HCT116 (cell line): Measurements from ENCODE around the gene TEX12. TPM values are rescaled to one million over a fixed set of nuclear protein-coding genes. Genes with fewer than 3 reads are reported as not detected.

Experiments
- ATAC-seq: fragments of 200-7000 bp; cut with Tn5 transposase; 2 replicates; pipeline ENCODE4 v1.9.1; 2020; ENCODE audit warnings: mild to moderate bottlenecking, moderate library complexity
- BruUV-seq: library from RNA; stranded (reverse); fragments of 400-500 nt; replicated peaks from 2 replicates; lab custom pipeline; 2021; lab: Mats Ljungman, UMichigan
- CTCF ChIA-PET: fragments of 300-600 bp; sonication (Branson Sonifier 250); formaldehyde crosslinking; loops from one replicate; lab custom pipeline; 2021; ENCODE audit warnings: antibody characterized with exemption; lab: Charles Lee
- POLR2A ChIA-PET: fragments of 300-600, 350-600 bp; sonication (Branson Sonifier 250); formaldehyde crosslinking; loops from one replicate; lab custom pipeline; 2021; ENCODE audit warnings: antibody characterized with exemption; lab: Charles Lee
- RAD21 ChIA-PET, 2 experiments: fragments of 300-600 bp; sonication (Branson Sonifier 250); formaldehyde crosslinking; loops; one replicate each; lab custom pipeline; 2023; ENCODE audit warnings: low total read pairs in 2 of 2; ENCODE audit not compliant: uncharacterized antibody in 2 of 2, unreplicated experiment in 2 of 2, low non-redundant PET in 1 of 2; lab: Charles Lee
- DNase-seq: peaks from one replicate; pipeline ENCODE4 v3.0.0-alpha.2; 2010; ENCODE audit warnings: low read depth, low spot score
- H2AFZ ChIP-seq: fragments of 200-600 bp; shearing (Covaris generic), sonication (generic); 2 replicates; pipeline ENCODE4 v1.6.1; 2017; ENCODE audit warnings: low read depth, mixed run types, mixed read lengths, antibody characterized with exemption, low read length; ENCODE audit not compliant: poor library complexity, severe bottlenecking
- H3K27ac ChIP-seq: 2 replicates; pipeline ENCODE4 v1.5.1; 2012; ENCODE audit warnings: low read depth, low read length
- H3K27me3 ChIP-seq: fragments of 200-600 bp; sonication (generic); 2 replicates; pipeline ENCODE4 v1.6.1; 2016; ENCODE audit warnings: mixed run types, low read length, mixed read lengths; ENCODE audit not compliant: insufficient read depth
- H3K36me3 ChIP-seq, 2 experiments: fragments of 200-500 bp in 1 of 2; fragments of 200-600 bp in 1 of 2; sonication (Bioruptor generic) in 1 of 2; sonication (generic) in 1 of 2; 2 replicates each; pipeline versions ENCODE4 v1.5.1 to v1.6.1; 2014 to 2016; ENCODE audit warnings: low read length in 2 of 2, inconsistent platforms in 1 of 2, mixed read lengths in 1 of 2, mixed run types in 1 of 2; ENCODE audit not compliant: insufficient read depth in 2 of 2, control insufficient read depth in 1 of 2
- H3K4me1 ChIP-seq, 2 experiments: fragments of 200-600 bp in 1 of 2; sonication (generic) in 1 of 2; 2 replicates each; pipeline versions ENCODE4 v1.5.1 to v1.6.1; 2012 to 2017; ENCODE audit warnings: low read length in 2 of 2, inconsistent platforms in 1 of 2, mild to moderate bottlenecking in 1 of 2, mixed read lengths in 1 of 2, mixed run types in 1 of 2, moderate library complexity in 1 of 2; ENCODE audit not compliant: insufficient read depth in 2 of 2, control insufficient read depth in 1 of 2
- H3K4me2 ChIP-seq: fragments of 200-600 bp; sonication (generic); 2 replicates; pipeline ENCODE4 v1.6.1; 2017; ENCODE audit warnings: mixed run types, low read length, mixed read lengths
- H3K4me3 ChIP-seq, 2 experiments: fragments of 200-600 bp in 1 of 2; sonication (generic) in 1 of 2; replicated peaks in 1 of 2; 2 replicates each; pipeline ENCODE4 v1.5.1; 2011 to 2016; ENCODE audit warnings: low read length in 2 of 2, control low read depth in 1 of 2, low read depth in 1 of 2, mild to moderate bottlenecking in 1 of 2, mixed read lengths in 1 of 2, mixed run types in 1 of 2
- H3K79me2 ChIP-seq: fragments of 200-600 bp; sonication (generic); 2 replicates; pipeline ENCODE4 v1.6.1; 2017; ENCODE audit warnings: mild to moderate bottlenecking, mixed run types, low read length, moderate library complexity, mixed read lengths; ENCODE audit not compliant: insufficient read depth
- H3K9ac ChIP-seq: fragments of 200-600 bp; sonication (generic); 2 replicates; pipeline ENCODE4 v1.6.1; 2016; ENCODE audit warnings: low read length, mixed read lengths
- H3K9me2 ChIP-seq: fragments of 200-600 bp; sonication (generic), shearing (Covaris generic); 2 replicates; pipeline ENCODE4 v1.6.1; 2017; ENCODE audit warnings: mixed run types, mild to moderate bottlenecking, moderate library complexity; ENCODE audit not compliant: insufficient read depth
- H3K9me3 ChIP-seq, 2 experiments: fragments of 200-500 bp in 1 of 2; fragments of 200-600 bp in 1 of 2; sonication (Bioruptor generic) in 1 of 2; sonication (generic) in 1 of 2; 2 replicates each; pipeline ENCODE4 v1.6.1; 2014 to 2017; ENCODE audit warnings: low read length in 2 of 2, mixed read lengths in 2 of 2, inconsistent platforms in 1 of 2, low read depth in 1 of 2, mild to moderate bottlenecking in 1 of 2, mixed run types in 1 of 2, moderate library complexity in 1 of 2; ENCODE audit not compliant: control insufficient read depth in 1 of 2, insufficient read depth in 1 of 2
- H4K20me1 ChIP-seq: fragments of 200-600 bp; sonication (generic), shearing (Covaris generic); 2 replicates; pipeline ENCODE4 v1.6.1; 2017; ENCODE audit warnings: mixed run types, mild to moderate bottlenecking, moderate library complexity; ENCODE audit not compliant: insufficient read depth
- CEBPB ChIP-seq: IDR thresholded peaks from 2 replicates; pipeline ENCODE4 v1.6.1; 2012; ENCODE audit warnings: low read depth
- CTCF ChIP-seq, 3 experiments: fragments of 200-600 bp in 1 of 3; sonication (generic) in 1 of 3; IDR thresholded peaks in 2 of 3; conservative IDR thresholded peaks in 1 of 3; 2 replicates each; pipeline ENCODE4 v1.5.1; 2012 to 2017; ENCODE audit warnings: low read depth in 2 of 3, low read length in 2 of 3, antibody characterized with exemption in 1 of 3, borderline replicate concordance in 1 of 3, control low read depth in 1 of 3, mild to moderate bottlenecking in 1 of 3, mixed read lengths in 1 of 3, mixed run types in 1 of 3, moderate library complexity in 1 of 3; ENCODE audit not compliant: insufficient read depth in 1 of 3
- EZH2 ChIP-seq: fragments of 200-600 bp; sonication (generic); IDR thresholded peaks from 2 replicates; pipeline ENCODE4 v1.6.1; 2017; ENCODE audit warnings: antibody characterized with exemption, mixed run types
- JUND ChIP-seq: IDR thresholded peaks from 2 replicates; pipeline ENCODE4 v1.6.1; 2012
- POLR2A ChIP-seq: IDR thresholded peaks from 2 replicates; pipeline ENCODE4 v1.7.0; 2011; ENCODE audit warnings: borderline replicate concordance; ENCODE audit not compliant: insufficient read depth, insufficient read length; ENCODE audit errors: extremely low read depth
- POLR2AphosphoS5 ChIP-seq: IDR thresholded peaks from 2 replicates; pipeline ENCODE4 v1.6.1; 2011; ENCODE audit warnings: mild to moderate bottlenecking, low read depth, low read length, moderate library complexity
- RAD21 ChIP-seq: IDR thresholded peaks from 2 replicates; pipeline ENCODE4 v1.6.1; 2012; ENCODE audit warnings: low read depth, mild to moderate bottlenecking
- SIN3A ChIP-seq: IDR thresholded peaks from 2 replicates; pipeline ENCODE4 v1.6.1; 2012; ENCODE audit warnings: low read depth
- SRF ChIP-seq: IDR thresholded peaks from 2 replicates; pipeline ENCODE4 v1.6.1; 2012; ENCODE audit warnings: low read depth
- TCF7L2 ChIP-seq: IDR thresholded peaks from 2 replicates; pipeline ENCODE4 v1.7.0; 2011; ENCODE audit warnings: borderline replicate concordance, inconsistent platforms; ENCODE audit not compliant: insufficient read depth, insufficient read length; ENCODE audit errors: extremely low read depth
- YY1 ChIP-seq: IDR thresholded peaks from 2 replicates; pipeline ENCODE4 v1.6.1; 2011; ENCODE audit warnings: low read length, low read depth, moderate library complexity, mild to moderate bottlenecking; ENCODE audit not compliant: insufficient replicate concordance; ENCODE audit errors: extremely low read depth
- ZBTB33 ChIP-seq: IDR thresholded peaks from 2 replicates; pipeline ENCODE4 v1.6.1; 2011; ENCODE audit warnings: mild to moderate bottlenecking, low read length, moderate library complexity; ENCODE audit not compliant: insufficient replicate concordance; ENCODE audit errors: extremely low read depth
- intact Hi-C: fragments of 100-400 bp; cut with micrococcal nuclease; formaldehyde crosslinking; loops from 2 replicates; pipeline ENCODE4 v1.10.0; 2022
- total RNA-seq: library from RNA; stranded (reverse); gene quantifications from one replicate; pipeline ENCODE4 v1.2.1, GENCODE V29; 2021; ENCODE audit not compliant: unreplicated experiment

The TEX12 gene
- total RNA-seq, 1 experiment from 2014 or later = not detected

- H3K4me2 ChIP-seq = no peak overlapping the region; the same call in 1 of the 2 replicates
- DNase-seq (no peak), ATAC-seq (no peak)
- H3K9me3 ChIP-seq = no peaks in the 10 kb centered on the region
- intact Hi-C loops = no loop called here
- BruUV-seq = no TSS peak
- peaks cover 11 to 40% of the 10 kb centered on the region in 2 experiments for H3K4me1 ChIP-seq
- H3K27me3 ChIP-seq = no peaks in the 10 kb centered on the region
- no peak overlapping the region for H3K4me3 ChIP-seq
- H3K36me3 ChIP-seq = peaks cover 0 to 4% of the 10 kb centered on the region in 2 experiments; a peak in 2 of 4 replicates
- CTCF ChIA-PET = no interaction called here
- no peaks in the 10 kb centered on the region for H3K9me2 ChIP-seq
- no peak for TF ChIP-seq RAD21
- no peak for TF ChIP-seq CTCF (IDR thresholded peaks at IDR 0.05 in 2 of 3, conservative IDR thresholded peaks at IDR 0.05 in 1 of 3; ENCODE audit: borderline replicate concordance in 1 of 3, insufficient read depth in 1 of 3, low read depth in 2 of 3, low read length in 2 of 3)
- TF ChIP-seq SIN3A = no peak
- no peak for TF ChIP-seq YY1
- TF ChIP-seq POLR2A = no peak
- no peak for TF ChIP-seq CEBPB
- H3K9ac ChIP-seq = no peak overlapping the region
- POLR2A ChIA-PET = no interaction called here
- no peak overlapping the region for H3K27ac ChIP-seq
- RAD21 ChIA-PET = no interaction called here
- no peaks in the 10 kb centered on the region for H4K20me1 ChIP-seq
- H3K79me2 ChIP-seq = peaks cover 24% of the 10 kb centered on the region
- peak overlapping the region; percentile 37 for H2AFZ ChIP-seq
Measured at GRCh38 chr11:112166562-112166961, 610 bp upstream of the TEX12 start.

GRCh38 chr11:112172362-112172994, 5.3 kb downstream of the TEX12 start:
- peak overlapping the region; percentile 67 for H2AFZ ChIP-seq
- no peaks in the 10 kb centered on the region for H3K27me3 ChIP-seq
- H3K4me1 ChIP-seq = peaks cover 7 to 37% of the 10 kb centered on the region in 2 experiments; a peak in 3 of 4 replicates
- no peak overlapping the region for H3K4me3 ChIP-seq
- H3K79me2 ChIP-seq = no peaks in the 10 kb centered on the region
- RAD21 ChIA-PET = no interaction called here
- ATAC-seq (no peak), DNase-seq (no peak)
- POLR2A ChIA-PET = interaction anchor here (2.2 kb wide), 1 partner anchor 9 kb away, joined by 13 read pairs; the partner anchor contains the start of gene IL18
- intact Hi-C loops = no loop called here
- no peak overlapping the region for H3K9ac ChIP-seq
- H3K36me3 ChIP-seq = no peaks in the 10 kb centered on the region
- no peaks in the 10 kb centered on the region for H3K9me3 ChIP-seq
- H3K9me2 ChIP-seq = no peaks in the 10 kb centered on the region
- H4K20me1 ChIP-seq = no peaks in the 10 kb centered on the region
- peak overlapping the region; percentile 6; the same call in 1 of the 2 replicates for H3K4me2 ChIP-seq
- no peak overlapping the region for H3K27ac ChIP-seq
- no TSS peak for BruUV-seq
- CTCF ChIA-PET = interaction anchor here (1.3 kb wide), 1 partner anchor 58 kb away, joined by 3 read pairs; no protein-coding TSS in a partner anchor
- no peak for TF ChIP-seq ZBTB33
- TF ChIP-seq YY1 = no peak
- no peak for TF ChIP-seq EZH2
- TF ChIP-seq CEBPB = no peak
- TF ChIP-seq JUND = no peak
- TF ChIP-seq POLR2AphosphoS5 = no peak
- no peak for TF ChIP-seq TCF7L2
- no peak for TF ChIP-seq SRF
- no peak for TF ChIP-seq SIN3A
